Activated T-helper 1 cell treated with anti-CD3 and anti-CD28 coated beads, Interleukin-12 subunit alpha, Interleukin-12 subunit beta, Interleukin-2, Interleukin-4 antibody, amounts not matched to agents 30 ng/mL and 10 ng/mL and 1 ng/mL, durations not matched to agents 14 hours and 24 hours and 36 hours (primary cell): Measurements from ENCODE around the gene EYS. TPM values are rescaled to one million over a fixed set of nuclear protein-coding genes. Genes with fewer than 3 reads are reported as not detected.
"Not testable (repeated sequence)": the region's sequence is repeated elsewhere in the genome, so short reads cannot be mapped to it uniquely, and the experiment has no call there.

Experiments used
- DNase-seq: peaks from one replicate; pipeline ENCODE4 v3.0.0; 2021; ENCODE audit warnings: low spot score
- H3K27ac Mint-ChIP-seq: one replicate; pipeline ENCODE4 v1.8.0; 2021; ENCODE audit warnings: mild to moderate bottlenecking, mixed read lengths
- H3K27me3 Mint-ChIP-seq: one replicate; pipeline ENCODE4 v1.8.0; 2022; ENCODE audit warnings: mild to moderate bottlenecking, moderate library complexity, mixed read lengths; ENCODE audit not compliant: insufficient read depth
- H3K36me3 Mint-ChIP-seq: one replicate; pipeline ENCODE4 v1.8.0; 2021; ENCODE audit warnings: low read depth, mixed read lengths
- H3K4me1 Mint-ChIP-seq: one replicate; pipeline ENCODE4 v1.8.0; 2021; ENCODE audit warnings: low read depth, mixed read lengths
- H3K4me3 Mint-ChIP-seq: one replicate; pipeline ENCODE4 v1.8.0; 2021; ENCODE audit warnings: mild to moderate bottlenecking, moderate library complexity, mixed read lengths
- H3K9me3 Mint-ChIP-seq: one replicate; pipeline ENCODE4 v1.8.0; 2021; ENCODE audit warnings: mixed read lengths
- intact Hi-C: fragments of 100-400 bp; cut with micrococcal nuclease; formaldehyde crosslinking; loops from one replicate; pipeline ENCODE4 v1.15.1; 2024
- total RNA-seq: library from RNA; stranded (reverse); gene quantifications from 2 replicates; pipeline ENCODE4 v1.2.3, GENCODE V29; 2022

EYS gene
- total RNA-seq, 1 donor from 2014 or later: not detected

- DNase-seq: no peak
- intact Hi-C loops: no loop called here
Observed at GRCh38 chr6:63806573-63806913, 1900.5 kb downstream of the EYS start.

GRCh38 chr6:63805808-63806572 lies 1901.0 kb downstream of the EYS start:
- Mint-ChIP-seq H3K36me3 (no peaks in the 10 kb centered on the region), H3K27me3 (no peaks in the 10 kb centered on the region), H3K27ac (no peak overlapping the region), H3K4me1 (no peaks in the 10 kb centered on the region), H3K4me3 (no peak overlapping the region), H3K9me3 (no peaks in the 10 kb centered on the region)
- intact Hi-C loops: no loop called here
- DNase-seq: no peak

More at GRCh38 chr6:63806573-63806913, 1900.5 kb downstream of the EYS start:
- Mint-ChIP-seq H3K36me3 (no peaks in the 10 kb centered on the region), H3K4me3 (no peak overlapping the region), H3K9me3 (no peaks in the 10 kb centered on the region), H3K4me1 (no peaks in the 10 kb centered on the region), H3K27ac (no peak overlapping the region), H3K27me3 (no peaks in the 10 kb centered on the region)

GRCh38 chr6:63805345-63805744 lies 1901.7 kb downstream of the EYS start:
- DNase-seq: no peak
- H3K4me1 Mint-ChIP-seq: no peaks in the 10 kb centered on the region
- no peaks in the 10 kb centered on the region for H3K27me3 Mint-ChIP-seq
- H3K27ac Mint-ChIP-seq: no peak overlapping the region
- H3K4me3 Mint-ChIP-seq: no peak overlapping the region
- intact Hi-C loops: no loop called here
- H3K9me3 Mint-ChIP-seq: no peaks in the 10 kb centered on the region
- H3K36me3 Mint-ChIP-seq: no peaks in the 10 kb centered on the region

- Mint-ChIP-seq H3K9me3 (no peaks in the 10 kb centered on the region), H3K4me1 (no peaks in the 10 kb centered on the region), H3K36me3 (no peaks in the 10 kb centered on the region), H3K4me3 (no peak overlapping the region), H3K27me3 (no peaks in the 10 kb centered on the region), H3K27ac (no peak overlapping the region)
- no peak for DNase-seq
- intact Hi-C loops: no loop called here
Observed at GRCh38 chr6:63804381-63804956, 1902.6 kb downstream of the EYS start.

- intact Hi-C loops: no loop called here
- no peaks in the 10 kb centered on the region for H3K9me3 Mint-ChIP-seq
- H3K27ac Mint-ChIP-seq: no peak overlapping the region
- no peak for DNase-seq
- H3K4me3 Mint-ChIP-seq: no peak overlapping the region
- H3K4me1 Mint-ChIP-seq: no peaks in the 10 kb centered on the region
- no peaks in the 10 kb centered on the region for H3K36me3 Mint-ChIP-seq
- no peaks in the 10 kb centered on the region for H3K27me3 Mint-ChIP-seq
Observed at GRCh38 chr6:63803371-63803770, 1903.7 kb downstream of the EYS start.

GRCh38 chr6:63802606-63803206 lies 1904.3 kb downstream of the EYS start:
- DNase-seq: no peak
- Mint-ChIP-seq H3K27ac (no peak overlapping the region), H3K27me3 (no peaks in the 10 kb centered on the region), H3K4me3 (no peak overlapping the region), H3K36me3 (no peaks in the 10 kb centered on the region), H3K9me3 (no peaks in the 10 kb centered on the region), H3K4me1 (no peaks in the 10 kb centered on the region)
- intact Hi-C loops: no loop called here

- H3K36me3 Mint-ChIP-seq, H3K27me3 Mint-ChIP-seq, intact Hi-C loops: not testable (repeated sequence)
Observed at GRCh38 chr6:63800386-63800785, 1906.6 kb downstream of the EYS start.

GRCh38 chr6:63799813-63800212 lies 1907.2 kb downstream of the EYS start:
- DNase-seq: no peak
- intact Hi-C loops: no loop called here

More at GRCh38 chr6:63800386-63800785, 1906.6 kb downstream of the EYS start:
- H3K9me3 Mint-ChIP-seq, DNase-seq, H3K27ac Mint-ChIP-seq, H3K4me1 Mint-ChIP-seq, H3K4me3 Mint-ChIP-seq: not testable (repeated sequence)

GRCh38 chr6:63799313-63799712 lies 1907.7 kb downstream of the EYS start:
- no peak for DNase-seq
- Mint-ChIP-seq H3K4me3 (no peak overlapping the region), H3K27me3 (no peaks in the 10 kb centered on the region), H3K36me3 (no peaks in the 10 kb centered on the region), H3K4me1 (no peaks in the 10 kb centered on the region), H3K9me3 (no peaks in the 10 kb centered on the region), H3K27ac (no peak overlapping the region)
- intact Hi-C loops: no loop called here

More at GRCh38 chr6:63799813-63800212, 1907.2 kb downstream of the EYS start:
- H3K27ac Mint-ChIP-seq: no peak overlapping the region
- no peaks in the 10 kb centered on the region for H3K27me3 Mint-ChIP-seq
- no peaks in the 10 kb centered on the region for H3K36me3 Mint-ChIP-seq
- H3K4me3 Mint-ChIP-seq: no peak overlapping the region
- no peaks in the 10 kb centered on the region for H3K9me3 Mint-ChIP-seq
- H3K4me1 Mint-ChIP-seq: no peaks in the 10 kb centered on the region

- H3K4me3 Mint-ChIP-seq: no peak overlapping the region
- no peak overlapping the region for H3K27ac Mint-ChIP-seq
- no peaks in the 10 kb centered on the region for H3K36me3 Mint-ChIP-seq
- intact Hi-C loops: no loop called here
- DNase-seq: no peak
- H3K4me1 Mint-ChIP-seq: no peaks in the 10 kb centered on the region
- no peaks in the 10 kb centered on the region for H3K9me3 Mint-ChIP-seq
- peaks cover 2% of the 10 kb centered on the region for H3K27me3 Mint-ChIP-seq
Observed at GRCh38 chr6:63798378-63798777, 1908.6 kb downstream of the EYS start.

GRCh38 chr6:63797721-63798120 lies 1909.3 kb downstream of the EYS start:
- Mint-ChIP-seq H3K27me3 (peaks cover 2% of the 10 kb centered on the region), H3K36me3 (no peaks in the 10 kb centered on the region), H3K4me1 (no peaks in the 10 kb centered on the region), H3K27ac (no peak overlapping the region), H3K4me3 (no peak overlapping the region), H3K9me3 (no peaks in the 10 kb centered on the region)
- no peak for DNase-seq
- intact Hi-C loops: no loop called here

- H3K4me1 Mint-ChIP-seq: no peaks in the 10 kb centered on the region
- no peaks in the 10 kb centered on the region for H3K36me3 Mint-ChIP-seq
- no peak overlapping the region for H3K27ac Mint-ChIP-seq
- intact Hi-C loops: no loop called here
- DNase-seq: no peak
- no peaks in the 10 kb centered on the region for H3K9me3 Mint-ChIP-seq
- peaks cover 2% of the 10 kb centered on the region for H3K27me3 Mint-ChIP-seq
- no peak overlapping the region for H3K4me3 Mint-ChIP-seq
Observed at GRCh38 chr6:63795826-63796225, 1911.2 kb downstream of the EYS start.

GRCh38 chr6:63795006-63795405 lies 1912.0 kb downstream of the EYS start:
- DNase-seq: no peak
- no peak overlapping the region for H3K27ac Mint-ChIP-seq
- peaks cover 2% of the 10 kb centered on the region for H3K27me3 Mint-ChIP-seq
- no peaks in the 10 kb centered on the region for H3K4me1 Mint-ChIP-seq
- intact Hi-C loops: no loop called here
- H3K36me3 Mint-ChIP-seq: no peaks in the 10 kb centered on the region
- no peaks in the 10 kb centered on the region for H3K9me3 Mint-ChIP-seq
- H3K4me3 Mint-ChIP-seq: no peak overlapping the region
